Heart left ventricle (tissue), 16 donors: Measurements from ENCODE around the gene DBET. TPM values are rescaled to one million over a fixed set of nuclear protein-coding genes. Genes with fewer than 3 reads are reported as not detected.
"Not testable (repeated sequence)": the region's sequence is repeated elsewhere in the genome, so short reads cannot be mapped to it uniquely, and the experiment has no call there.

Experiments
- ATAC-seq, 4 donors: fragments of 200-7000 bp; cut with Tn5 transposase; one replicate each; pipeline ENCODE4 v1.9.1; 2020 to 2022; ENCODE audit warnings: moderate library complexity in 4 of 4, mild to moderate bottlenecking in 3 of 4, moderate number of reproducible peaks in 1 of 4
- DNase-seq, 5 donors: peaks; one replicate each; pipeline ENCODE4 v3.0.0-alpha.2; 2020
- H3K27ac ChIP-seq, 12 donors: fragments of 200-600 bp; sonication (generic) in 4 of 12; one replicate each; pipeline versions ENCODE4 v1.5.0 to v1.8.0; 2016 to 2022; ENCODE audit warnings: mild to moderate bottlenecking in 2 of 12
- H3K27me3 ChIP-seq, 9 donors: fragments of 200-600 bp; sonication (generic) in 2 of 9; one replicate each; pipeline versions ENCODE4 v1.5.1 to v1.8.0; 2016 to 2022; ENCODE audit warnings: mild to moderate bottlenecking in 3 of 9
- H3K36me3 ChIP-seq, 9 donors: fragments of 200-600 bp; sonication (generic) in 2 of 9; one replicate each; pipeline versions ENCODE4 v1.5.0 to v1.8.0; 2018 to 2022; ENCODE audit warnings: mild to moderate bottlenecking in 2 of 9
- H3K4me1 ChIP-seq, 12 donors: fragments of 200-600 bp; sonication (generic) in 4 of 12; one replicate each; pipeline versions ENCODE4 v1.5.0 to v1.8.0; 2016 to 2022; ENCODE audit warnings: mild to moderate bottlenecking in 3 of 12
- H3K4me3 ChIP-seq, 12 donors: fragments of 200-600 bp; sonication (generic) in 4 of 12; one replicate each; pipeline versions ENCODE4 v1.5.0 to v1.8.0; 2017 to 2022; ENCODE audit warnings: mild to moderate bottlenecking in 9 of 12, moderate library complexity in 4 of 12
- H3K9me3 ChIP-seq, 12 donors: fragments of 200-600 bp; sonication (generic) in 4 of 12; one replicate each; pipeline versions ENCODE4 v1.5.0 to v1.8.0; 2016 to 2022; ENCODE audit warnings: mild to moderate bottlenecking in 1 of 12
- WGBS, 4 donors: extraction: QIAGEN DNeasy Blood & Tissue Kit in 2 of 4; methylation state at CpG; one replicate each; pipeline versions ENCODE4 v1.1.5 to v1.1.7; 2013 to 2018; 5-methylcytosine and 5-hydroxymethylcytosine counted together
- intact Hi-C, 10 donors: fragments of 100-400 bp; cut with DNase I; formaldehyde crosslinking; loops; one replicate each; pipeline versions ENCODE4 v1.11.1 to v1.14.2; 2022
- polyA plus RNA-seq, 2 donors: library from polyadenylated mRNA; stranded (reverse); fragments of 200-250 nt; gene quantifications; one replicate each; pipeline ENCODE4 v1.2.3, GENCODE V29; 2013
- total RNA-seq, 9 donors: library from RNA; depleted of rRNA in 2 of 9; stranded (reverse); fragments of >200 nt in 2 of 9; fragmentation: NEBNext Ultra II Directional in 3 of 9; extraction: Animal tissue kit (Norgen Biotek cat#: 25700) in 3 of 9; gene quantifications; one replicate each; pipeline versions ENCODE4 v1.1.0 to v1.2.4, GENCODE V29; 2016 to 2023
- donor health status: ischemic (EF 13 %, LVEDD 7.1; RV severe dilation, severe dysfunction).
- donor health status: healthy with polysubstance abuse.
- donor health status: DM: no; HTN: yes; CAD: no.
- donor health status: DM: no; HTN: no; CAD: no.
- donor health status: ischemic (EF 25% LVEDD 6.9; RV normal size, moderate dysfunction).
- donor health status: ischemic (EF 25% LVEDD 5.7; RV mildly dilated, moderate dysfunction).
- donor health status: healthy.
- donor health status: DM: yes; HTN: yes; CAD: no.
- donor health status: ischemic (EF 35%, LVEDD 5.7; RV mildly dilated, moderate dysfunction).
- donor health status: nonischemic (EF 11% LVEDD 7.7; RV severe dilation, severe dysfunction).
- donor health status: DM: yes; HTN: yes; CAD: no.
- donor health status: PGD.
- donor health status: ischemic (EF 29% LVEDD 5.4; RV normal size, mild dysfunction).
- donor health status: nonischemic (EF 23%, LVEDD 6.1; RV moderate dilation, normal function).

The DBET gene
- total and polyA plus RNA-seq, 11 donors: not detected

DNA sequence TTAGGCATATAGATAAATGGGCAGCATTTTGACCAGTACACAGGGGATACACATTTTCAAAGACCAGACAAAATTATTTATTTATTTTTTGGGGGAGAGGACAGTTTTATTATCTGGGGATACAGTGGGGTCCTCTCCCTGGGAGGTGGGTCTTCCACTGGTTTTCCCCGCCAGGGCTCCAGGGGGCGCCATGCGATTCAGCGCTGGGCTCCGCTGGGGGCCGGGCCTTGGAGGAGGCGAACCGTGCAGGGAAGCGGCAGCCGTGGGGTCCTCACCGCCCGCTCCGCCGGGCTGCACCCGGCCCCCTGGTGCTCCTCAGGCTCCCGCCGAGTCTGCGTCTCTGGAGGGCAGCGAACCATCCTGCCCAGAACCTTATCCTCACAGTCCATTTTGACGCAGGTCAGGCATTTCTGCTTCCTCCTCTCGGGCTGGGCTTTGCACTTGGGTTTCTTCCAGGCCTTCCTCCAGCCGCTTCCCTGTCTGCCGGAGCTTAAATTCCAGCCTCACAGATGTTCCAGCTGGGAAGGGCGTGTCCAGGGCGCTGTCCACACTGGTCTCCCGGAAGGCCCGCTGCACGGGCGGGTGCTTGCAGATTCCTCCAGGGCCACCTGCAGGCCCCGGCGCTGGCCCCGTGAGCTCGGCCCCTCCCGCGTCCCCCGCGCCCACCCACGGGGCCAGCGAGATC lies 26.5 kb upstream of the DBET start:
- DNase-seq, H3K36me3 ChIP-seq, intact Hi-C loops, H3K4me3 ChIP-seq, ATAC-seq, H3K27ac ChIP-seq, H3K4me1 ChIP-seq, H3K9me3 ChIP-seq: not testable (repeated sequence)
- peaks cover 0 to 61% (median 34%) of the 10 kb centered on the region in 9 donors for H3K27me3 ChIP-seq
- 0 to 11% (median 3%) methylated on average over 5 to 6 of the region's 39 CpGs for WGBS, 4 donors

DNA sequence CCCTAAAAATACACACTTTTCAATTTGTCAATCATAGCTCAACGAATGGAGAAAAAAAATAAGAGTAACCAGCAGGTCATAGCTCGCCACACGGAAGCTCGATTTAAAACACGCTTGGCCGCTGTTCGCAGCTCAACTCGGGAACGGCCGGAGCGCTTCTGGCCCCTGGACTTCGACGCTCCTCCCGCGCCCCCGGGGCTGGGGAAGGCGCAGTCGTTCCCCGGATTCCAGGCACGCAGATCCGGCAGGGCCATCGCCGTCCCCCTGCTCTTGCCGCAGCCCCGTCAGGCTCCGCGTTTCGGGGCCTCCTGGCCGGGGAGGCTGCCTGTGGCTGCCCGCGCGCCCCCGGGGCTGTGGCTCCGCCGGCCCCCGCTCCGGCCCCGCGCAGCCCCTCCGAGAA lies 23.4 kb upstream of the DBET start:
- 20 to 29% (median 21%) methylated on average over 19 to 32 of the region's 40 CpGs for WGBS, 4 donors
- H3K36me3 ChIP-seq, ATAC-seq, intact Hi-C loops, H3K4me3 ChIP-seq, H3K9me3 ChIP-seq, DNase-seq, H3K4me1 ChIP-seq, H3K27ac ChIP-seq: not testable (repeated sequence)
- H3K27me3 ChIP-seq: peaks cover 0 to 34% (median 24%) of the 10 kb centered on the region in 9 donors

DNA sequence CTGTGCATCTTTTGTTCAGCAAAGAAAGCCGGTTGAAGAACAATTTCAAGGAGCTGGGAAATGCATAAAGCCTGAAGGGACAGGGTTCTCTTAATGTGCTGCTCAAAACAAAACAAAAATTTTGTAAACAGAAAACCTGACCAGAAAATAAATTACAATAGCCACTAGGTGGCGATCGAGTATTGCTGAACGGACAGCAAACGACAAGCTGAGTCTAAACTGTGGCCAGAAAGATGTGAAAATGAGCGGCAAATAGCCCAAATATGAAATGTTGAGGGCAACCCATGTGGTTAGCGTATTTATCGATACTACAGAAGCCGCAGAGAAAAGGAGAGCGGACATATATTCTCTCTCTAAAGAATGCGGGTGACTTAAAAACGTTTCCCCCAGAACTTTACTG lies 16.7 kb upstream of the DBET start:
- H3K27me3 ChIP-seq, H3K27ac ChIP-seq, DNase-seq, H3K4me3 ChIP-seq, H3K9me3 ChIP-seq, H3K4me1 ChIP-seq, ATAC-seq, H3K36me3 ChIP-seq, intact Hi-C loops: not testable (repeated sequence)
- 0 to 20% (median 10%) methylated on average over 1 of the region's 12 CpGs for WGBS, 4 donors

DNA sequence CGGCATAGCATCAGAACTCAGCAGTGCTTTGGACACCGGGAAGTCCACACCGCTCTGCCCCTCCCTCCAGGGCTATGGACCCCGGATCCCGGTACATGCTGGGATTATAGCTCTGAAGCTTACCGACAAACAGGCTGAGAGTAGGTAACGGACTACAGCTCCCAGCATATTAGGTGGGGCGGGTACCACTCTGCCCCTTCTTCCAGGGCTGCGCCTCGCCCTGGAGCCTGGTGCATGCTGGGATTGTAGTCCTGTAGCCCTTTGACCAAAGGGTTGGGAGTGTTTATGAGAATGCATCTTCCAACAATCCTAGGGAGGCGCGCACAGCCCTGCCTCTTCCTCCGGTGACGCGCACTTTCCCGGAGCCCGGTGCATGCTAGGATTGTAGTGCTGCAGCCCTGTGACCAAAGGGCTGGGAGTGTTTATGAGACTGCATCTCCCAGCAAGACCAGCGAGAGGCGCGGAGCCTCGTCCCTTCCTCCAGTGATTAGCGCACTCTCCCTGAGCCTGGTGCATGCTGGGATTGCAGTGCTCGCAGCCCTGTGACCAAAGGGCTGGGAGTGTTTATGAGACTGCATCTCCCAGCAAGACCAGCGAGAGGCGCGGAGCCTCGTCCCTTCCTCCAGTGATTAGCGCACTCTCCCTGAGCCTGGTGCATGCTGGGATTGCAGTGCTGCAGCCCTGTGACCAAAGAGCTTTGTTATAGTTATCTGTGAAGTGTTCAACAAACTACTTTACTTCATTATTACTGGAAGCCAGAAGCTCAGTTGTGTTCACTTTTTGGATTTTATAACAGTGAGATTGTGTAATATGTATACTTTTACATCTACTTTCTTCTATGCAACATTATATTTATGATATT lies 14.7 kb upstream of the DBET start:
- intact Hi-C loops, H3K4me1 ChIP-seq, H3K27ac ChIP-seq, H3K27me3 ChIP-seq, H3K36me3 ChIP-seq, DNase-seq, H3K9me3 ChIP-seq, H3K4me3 ChIP-seq: not testable (repeated sequence)
- ATAC-seq: peak in 1 of 4 donors; percentile 55
- WGBS, 4 donors: 25 to 33% methylated on average over 6 to 7 of the region's 28 CpGs; no CpG with 5 or more reads in 2 of the 4 donors

DNA sequence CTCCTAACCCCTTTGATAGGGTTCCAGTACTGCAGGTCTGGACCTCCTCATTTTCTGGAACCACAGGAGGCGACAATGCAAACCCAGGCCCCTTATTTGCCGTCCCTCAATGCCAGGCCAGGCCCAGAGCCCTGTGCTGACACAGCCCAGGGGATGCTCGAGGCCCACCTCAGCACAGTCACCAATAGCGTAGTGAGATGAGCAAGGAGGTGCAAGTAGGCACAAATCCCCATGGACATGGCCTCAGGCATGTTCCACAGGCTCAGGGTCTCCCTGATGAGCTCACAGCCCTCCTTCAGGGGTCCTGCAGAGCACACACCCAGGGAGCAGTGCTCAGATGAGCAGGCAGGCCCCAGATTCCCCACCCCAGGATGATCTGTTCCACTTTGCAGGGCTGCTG lies 5.3 kb upstream of the DBET start:
- H3K36me3 ChIP-seq, H3K4me3 ChIP-seq, ATAC-seq, H3K9me3 ChIP-seq, H3K27me3 ChIP-seq, DNase-seq, H3K4me1 ChIP-seq, H3K27ac ChIP-seq, intact Hi-C loops: not testable (repeated sequence)
- 42 to 60% (median 55%) methylated on average over 1 to 4 of the region's 4 CpGs for WGBS, 4 donors

DNA sequence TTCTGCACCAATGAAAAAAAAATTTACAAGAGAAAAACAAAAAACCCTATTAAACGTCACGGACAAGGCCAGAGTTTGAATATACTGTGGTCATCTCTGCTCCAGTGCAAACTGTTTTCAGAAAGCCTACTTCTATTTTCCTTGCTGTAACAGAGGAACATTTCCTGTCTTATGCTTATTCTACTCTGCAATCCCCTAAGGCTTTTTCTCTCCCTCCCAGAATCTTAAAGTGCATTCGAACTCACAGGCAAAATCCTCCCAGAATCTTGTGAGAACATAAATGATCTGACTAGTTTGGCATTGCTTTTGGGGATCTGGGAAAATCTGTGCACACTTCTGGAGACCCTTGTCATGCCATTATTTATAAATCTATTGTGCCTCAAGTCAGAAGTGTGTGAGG lies 503 bp downstream of the DBET start:
- H3K9me3 ChIP-seq, ATAC-seq, H3K4me3 ChIP-seq, H3K36me3 ChIP-seq, H3K4me1 ChIP-seq, intact Hi-C loops, H3K27ac ChIP-seq, DNase-seq, H3K27me3 ChIP-seq: not testable (repeated sequence)
- 13 to 28% (median 21%) methylated on average over 3 of the region's 3 CpGs; no CpG with 5 or more reads in 1 of the 4 donors for WGBS, 4 donors

DNA sequence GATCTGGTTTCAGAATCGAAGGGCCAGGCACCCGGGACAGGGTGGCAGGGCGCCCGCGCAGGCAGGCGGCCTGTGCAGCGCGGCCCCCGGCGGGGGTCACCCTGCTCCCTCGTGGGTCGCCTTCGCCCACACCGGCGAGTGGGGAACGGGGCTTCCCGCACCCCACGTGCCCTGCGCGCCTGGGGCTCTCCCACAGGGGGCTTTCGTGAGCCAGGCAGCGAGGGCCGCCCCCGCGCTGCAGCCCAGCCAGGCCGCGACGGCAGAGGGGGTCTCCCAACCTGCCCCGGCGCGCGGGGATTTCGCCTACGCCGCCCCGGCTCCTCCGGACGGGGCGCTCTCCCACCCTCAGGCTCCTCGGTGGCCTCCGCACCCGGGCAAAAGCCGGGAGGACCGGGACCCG lies 4.0 kb downstream of the DBET start:
- H3K4me1 ChIP-seq, intact Hi-C loops, H3K27ac ChIP-seq, ATAC-seq, H3K27me3 ChIP-seq, H3K4me3 ChIP-seq, H3K36me3 ChIP-seq, H3K9me3 ChIP-seq: not testable (repeated sequence)
- WGBS, 4 donors: 49 to 60% (median 57%) methylated on average over 37 to 42 of the region's 45 CpGs
- peak in 2 of 5 donors; percentile 44 to 48 for DNase-seq

DNA sequence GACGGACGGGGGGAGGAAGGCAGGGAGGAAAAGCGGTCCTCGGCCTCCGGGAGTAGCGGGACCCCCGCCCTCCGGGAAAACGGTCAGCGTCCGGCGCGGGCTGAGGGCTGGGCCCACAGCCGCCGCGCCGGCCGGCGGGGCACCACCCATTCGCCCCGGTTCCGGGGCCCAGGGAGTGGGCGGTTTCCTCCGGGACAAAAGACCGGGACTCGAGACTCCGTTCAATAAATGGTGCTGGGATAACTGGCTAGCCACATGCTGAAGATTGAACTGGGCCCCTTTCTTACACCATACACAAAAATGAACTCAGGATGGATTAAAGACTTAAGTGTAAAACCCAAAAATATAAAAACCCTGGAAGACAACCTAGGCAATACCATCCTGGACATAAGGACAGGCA lies 28.8 kb downstream of the DBET start:
- DNase-seq, H3K9me3 ChIP-seq, intact Hi-C loops, H3K27ac ChIP-seq, H3K36me3 ChIP-seq, H3K27me3 ChIP-seq, ATAC-seq, H3K4me1 ChIP-seq, H3K4me3 ChIP-seq: not testable (repeated sequence)
- WGBS, 4 donors: 17 to 45% (median 25%) methylated on average over 5 to 8 of the region's 27 CpGs

DNA sequence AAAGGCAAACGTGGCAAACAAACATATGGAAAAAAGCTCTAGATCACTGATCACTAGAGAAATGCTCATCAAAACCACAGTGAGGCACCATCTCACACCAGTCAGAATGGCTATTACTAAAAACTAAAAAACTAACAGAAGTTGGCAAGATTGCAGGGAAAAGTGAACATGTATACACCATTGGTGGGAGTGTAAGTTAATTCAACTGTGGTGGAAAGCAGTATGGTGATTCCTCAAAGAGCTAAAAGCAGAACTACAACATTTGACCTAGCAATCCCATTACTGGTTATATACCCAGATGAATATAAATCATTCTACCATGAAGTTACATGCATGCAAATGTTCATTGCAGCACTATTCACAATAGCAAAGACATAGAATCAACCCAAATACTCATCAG lies 29.7 kb downstream of the DBET start:
- H3K4me1 ChIP-seq, H3K27ac ChIP-seq, H3K4me3 ChIP-seq, DNase-seq, H3K9me3 ChIP-seq, H3K36me3 ChIP-seq, H3K27me3 ChIP-seq, ATAC-seq, intact Hi-C loops: not testable (repeated sequence)
- no CpG with 5 or more reads among the region's 1 CpG for WGBS, 4 donors

DNA sequence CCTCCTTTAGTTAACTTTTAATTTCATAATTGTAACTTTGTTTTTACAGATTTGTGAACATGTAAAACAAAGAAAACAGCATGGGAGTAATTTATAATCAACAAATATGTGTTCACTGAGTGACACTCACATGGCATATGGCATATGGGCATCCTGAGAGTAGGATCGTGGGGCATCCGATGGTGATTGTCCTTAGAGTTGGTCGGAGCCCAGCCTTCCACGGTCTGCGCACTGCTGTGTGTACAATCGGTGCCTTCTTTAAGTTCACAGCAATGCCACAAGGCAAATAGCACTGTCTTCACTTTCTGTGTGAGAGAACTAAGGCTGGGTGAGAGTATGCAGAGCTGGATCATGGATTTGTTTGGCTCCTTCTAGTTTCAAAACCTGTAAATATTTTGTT lies 31.0 kb downstream of the DBET start:
- H3K4me3 ChIP-seq, intact Hi-C loops, DNase-seq, H3K4me1 ChIP-seq, H3K36me3 ChIP-seq, H3K27me3 ChIP-seq, H3K9me3 ChIP-seq, H3K27ac ChIP-seq, ATAC-seq: not testable (repeated sequence)
- no CpG with 5 or more reads among the region's 6 CpGs for WGBS, 4 donors

DNA sequence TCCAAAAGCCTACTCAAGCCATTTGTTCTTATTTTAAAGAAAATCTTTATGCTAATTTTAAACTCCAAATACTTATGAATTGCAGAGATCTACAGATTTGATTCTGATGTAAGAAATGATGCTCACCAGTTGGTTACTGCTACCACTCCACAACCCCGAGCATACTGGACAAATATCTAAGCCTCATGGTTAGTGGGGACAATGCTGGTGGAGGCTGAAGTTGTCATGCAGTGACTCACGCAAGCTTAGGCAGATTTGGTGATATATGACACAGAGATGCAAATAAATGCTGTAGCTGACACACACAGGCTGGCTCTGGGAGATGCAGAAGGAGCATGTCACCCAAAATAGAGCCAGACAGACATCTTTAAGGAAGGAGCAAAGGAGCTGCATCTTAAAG lies 35.3 kb downstream of the DBET start:
- H3K27me3 ChIP-seq, H3K27ac ChIP-seq, H3K9me3 ChIP-seq, DNase-seq, H3K36me3 ChIP-seq, intact Hi-C loops, H3K4me1 ChIP-seq, ATAC-seq, H3K4me3 ChIP-seq: not testable (repeated sequence)
- 37 to 64% (median 51%) methylated on average over 1 to 2 of the region's 2 CpGs for WGBS, 4 donors
